ENCODE measurements around the gene ARRDC4.

Gene ARRDC4, protein sequence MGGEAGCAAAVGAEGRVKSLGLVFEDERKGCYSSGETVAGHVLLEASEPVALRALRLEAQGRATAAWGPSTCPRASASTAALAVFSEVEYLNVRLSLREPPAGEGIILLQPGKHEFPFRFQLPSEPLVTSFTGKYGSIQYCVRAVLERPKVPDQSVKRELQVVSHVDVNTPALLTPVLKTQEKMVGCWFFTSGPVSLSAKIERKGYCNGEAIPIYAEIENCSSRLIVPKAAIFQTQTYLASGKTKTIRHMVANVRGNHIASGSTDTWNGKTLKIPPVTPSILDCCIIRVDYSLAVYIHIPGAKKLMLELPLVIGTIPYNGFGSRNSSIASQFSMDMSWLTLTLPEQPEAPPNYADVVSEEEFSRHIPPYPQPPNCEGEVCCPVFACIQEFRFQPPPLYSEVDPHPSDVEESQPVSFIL

DNA sequence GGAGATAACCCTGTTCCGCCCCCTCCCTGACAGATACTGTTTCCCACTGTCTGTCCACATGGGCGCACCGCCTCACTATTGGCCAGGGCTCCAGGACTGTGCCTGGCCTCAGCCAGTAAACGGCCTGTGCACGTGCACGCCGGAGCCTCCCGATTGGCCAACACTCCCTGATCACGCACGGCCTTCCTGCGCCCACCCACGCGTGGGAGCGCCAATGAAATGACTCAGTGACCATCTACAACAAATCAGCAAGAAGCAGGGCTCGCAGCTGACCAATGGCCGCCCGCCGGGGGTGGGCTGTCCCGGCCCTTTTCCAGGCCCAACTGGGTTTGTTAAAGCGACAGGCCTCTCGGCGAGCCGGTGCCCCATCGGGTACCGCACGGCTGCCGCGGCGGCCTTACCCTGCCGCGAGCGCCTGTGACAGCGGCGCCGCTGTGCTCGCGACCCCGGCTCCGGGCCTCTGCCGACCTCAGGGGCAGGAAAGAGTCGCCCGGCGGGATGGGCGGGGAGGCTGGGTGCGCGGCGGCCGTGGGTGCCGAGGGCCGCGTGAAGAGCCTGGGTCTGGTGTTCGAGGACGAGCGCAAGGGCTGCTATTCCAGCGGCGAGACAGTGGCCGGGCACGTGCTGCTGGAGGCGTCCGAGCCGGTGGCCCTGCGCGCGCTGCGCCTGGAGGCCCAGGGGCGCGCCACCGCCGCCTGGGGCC lies at the start of gene ARRDC4:
TSS of gene ARRDC4 (plus strand) at position 340 of the 703 bp plus-strand sequence. CDS start at position 499, 159 bp downstream.
- peak within 1 kb of the TSS; percentile 84 for H3K4me3 ChIP-seq (ENCODE audit: low read length)

DNA sequence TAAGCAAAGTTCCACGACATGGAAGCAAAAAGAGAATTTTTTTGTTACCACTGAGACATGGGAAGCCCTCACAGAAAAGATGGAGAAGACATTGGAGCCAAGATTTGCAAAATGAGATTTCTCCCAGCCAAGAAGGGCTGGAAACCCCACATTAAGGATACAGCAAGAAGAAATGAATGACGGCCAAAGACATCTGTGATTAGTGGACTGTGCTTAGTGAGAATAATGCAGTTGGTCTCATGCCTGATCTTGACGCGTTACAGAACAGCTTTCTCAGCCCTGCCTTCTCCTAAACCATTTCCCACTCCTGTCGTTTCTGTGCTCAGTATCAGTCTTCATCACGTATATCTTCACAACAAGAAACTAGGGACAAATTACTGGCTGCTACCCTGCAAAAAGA lies 45.8 kb upstream of the ARRDC4 start:
- H3K4me3 ChIP-seq (ENCODE audit: low read length), result no peak overlapping the region
- TF ChIP-seq, protein P1, sequence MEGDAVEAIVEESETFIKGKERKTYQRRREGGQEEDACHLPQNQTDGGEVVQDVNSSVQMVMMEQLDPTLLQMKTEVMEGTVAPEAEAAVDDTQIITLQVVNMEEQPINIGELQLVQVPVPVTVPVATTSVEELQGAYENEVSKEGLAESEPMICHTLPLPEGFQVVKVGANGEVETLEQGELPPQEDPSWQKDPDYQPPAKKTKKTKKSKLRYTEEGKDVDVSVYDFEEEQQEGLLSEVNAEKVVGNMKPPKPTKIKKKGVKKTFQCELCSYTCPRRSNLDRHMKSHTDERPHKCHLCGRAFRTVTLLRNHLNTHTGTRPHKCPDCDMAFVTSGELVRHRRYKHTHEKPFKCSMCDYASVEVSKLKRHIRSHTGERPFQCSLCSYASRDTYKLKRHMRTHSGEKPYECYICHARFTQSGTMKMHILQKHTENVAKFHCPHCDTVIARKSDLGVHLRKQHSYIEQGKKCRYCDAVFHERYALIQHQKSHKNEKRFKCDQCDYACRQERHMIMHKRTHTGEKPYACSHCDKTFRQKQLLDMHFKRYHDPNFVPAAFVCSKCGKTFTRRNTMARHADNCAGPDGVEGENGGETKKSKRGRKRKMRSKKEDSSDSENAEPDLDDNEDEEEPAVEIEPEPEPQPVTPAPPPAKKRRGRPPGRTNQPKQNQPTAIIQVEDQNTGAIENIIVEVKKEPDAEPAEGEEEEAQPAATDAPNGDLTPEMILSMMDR (conservative IDR thresholded peaks at IDR 0.05; ENCODE audit: low read length), result no peak
- no peak for DNase-seq (ENCODE audit: low read depth)

More for the DNA sequence above, at the start of gene ARRDC4:
- DNase-seq (ENCODE audit: low read depth), result peak; percentile 100
- TF ChIP-seq, protein P1 (conservative IDR thresholded peaks at IDR 0.05; ENCODE audit: low read length), result no peak

DNA sequence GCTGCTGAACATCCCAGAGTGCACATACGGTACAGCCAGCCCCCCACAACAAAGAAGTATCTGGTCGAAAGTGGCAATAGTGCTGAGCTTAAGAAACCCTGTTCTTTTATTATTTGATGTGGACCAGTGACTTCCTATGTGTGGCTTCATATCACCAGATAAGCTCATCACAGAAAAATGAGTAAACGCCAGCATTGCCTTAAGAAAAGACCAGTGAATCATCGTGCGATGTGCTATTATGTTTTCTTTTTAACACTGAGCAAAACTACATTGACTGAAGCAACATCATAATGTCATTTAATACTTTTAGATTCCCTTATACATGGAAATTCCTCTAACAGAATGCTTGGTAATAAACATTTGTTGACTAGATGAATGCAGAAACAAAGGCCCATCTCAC lies 45.2 kb upstream of the ARRDC4 start:
- no peak for DNase-seq (ENCODE audit: low read depth)
- TF ChIP-seq, protein P1 (conservative IDR thresholded peaks at IDR 0.05; ENCODE audit: low read length), result no peak
- no peak overlapping the region for H3K4me3 ChIP-seq (ENCODE audit: low read length)

DNA sequence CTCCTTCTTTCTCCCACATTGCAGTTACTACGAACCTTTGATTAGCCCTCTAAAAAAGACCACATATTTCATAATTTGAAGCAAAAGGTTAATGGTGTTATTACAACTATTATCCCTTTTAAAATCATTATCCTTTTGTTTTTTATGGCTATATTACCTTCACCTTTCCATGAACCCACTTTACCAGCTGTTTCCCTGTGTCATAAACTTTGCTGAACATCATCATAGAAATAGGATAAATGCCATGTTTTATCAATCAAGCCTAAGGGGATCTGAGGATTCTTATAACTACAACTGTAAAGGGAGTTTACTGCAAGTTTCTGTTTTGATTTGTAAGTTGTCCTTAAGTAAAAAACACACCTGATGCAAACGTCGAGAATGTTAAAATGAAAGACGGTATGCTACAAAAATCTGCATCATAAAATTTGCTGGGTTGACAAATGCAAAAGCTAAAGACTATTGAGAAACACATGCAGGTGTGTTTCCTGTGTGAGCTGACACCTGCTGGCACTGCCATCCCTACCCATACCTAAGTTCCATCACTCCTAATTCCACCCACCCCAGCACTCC lies 39.1 kb upstream of the ARRDC4 start:
- no peak for DNase-seq (ENCODE audit: low read depth)
- no peak overlapping the region for H3K4me3 ChIP-seq (ENCODE audit: low read length)
- TF ChIP-seq, protein P1 (conservative IDR thresholded peaks at IDR 0.05; ENCODE audit: low read length), result no peak

DNA sequence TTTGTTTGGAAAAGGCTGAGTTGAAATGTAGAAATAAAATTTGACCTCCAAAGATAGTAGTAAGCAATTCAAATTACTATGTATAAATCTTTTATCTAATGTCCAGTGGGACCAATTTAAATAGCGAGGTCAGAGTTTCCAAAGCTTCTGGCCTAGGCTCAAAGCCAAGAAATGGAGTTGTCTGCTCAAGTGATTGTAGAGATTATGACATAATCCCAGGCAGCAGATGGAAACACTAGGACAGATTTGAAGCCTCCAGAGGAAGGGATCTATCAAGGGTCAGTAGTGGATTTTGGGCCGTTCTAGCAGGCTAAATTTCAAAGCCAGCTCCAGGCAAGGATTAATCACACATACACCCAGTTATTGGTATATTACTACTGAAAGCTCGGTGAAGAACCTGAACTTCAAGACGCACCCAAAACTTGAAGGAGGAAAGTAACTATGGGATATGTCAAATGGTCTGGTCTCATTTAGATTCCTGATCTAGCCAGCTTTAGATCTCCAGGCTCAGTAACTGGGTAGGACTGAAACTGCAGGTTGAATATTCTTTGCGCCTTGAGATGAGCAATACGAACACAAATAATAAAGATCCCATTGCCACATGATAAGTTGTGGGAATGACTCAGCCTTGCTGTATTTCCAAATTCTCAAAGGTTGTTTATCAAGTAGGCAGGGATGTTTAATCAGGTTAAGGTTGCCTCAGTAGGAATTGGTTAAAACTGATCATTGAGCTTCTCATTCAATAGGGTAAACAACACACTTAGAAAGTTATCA lies 30.9 kb upstream of the ARRDC4 start:
- TF ChIP-seq, protein P1 (conservative IDR thresholded peaks at IDR 0.05; ENCODE audit: low read length), result no peak
- no peak overlapping the region for H3K4me3 ChIP-seq (ENCODE audit: low read length)
- peak; percentile 5 for DNase-seq (ENCODE audit: low read depth)

DNA sequence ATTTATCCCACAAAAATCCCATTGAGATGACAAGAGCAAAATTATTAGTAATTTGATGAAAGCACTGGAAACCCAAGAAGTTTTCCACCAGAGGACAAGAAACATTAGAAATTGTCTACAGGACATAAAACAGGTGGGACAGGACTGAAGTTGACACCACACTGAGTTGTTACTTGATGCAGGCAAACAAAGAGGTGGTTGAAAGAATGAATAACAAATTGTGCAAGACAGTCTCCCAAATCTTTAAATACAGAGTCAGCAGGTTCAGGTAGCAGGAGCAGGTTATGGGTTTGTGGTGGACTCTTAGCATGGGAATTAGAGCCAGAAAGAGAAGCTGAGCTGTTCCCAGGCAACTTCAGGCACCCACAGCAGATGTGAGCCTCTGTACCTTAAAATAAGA lies 30.3 kb upstream of the ARRDC4 start:
- no peak overlapping the region for H3K4me3 ChIP-seq (ENCODE audit: low read length)
- no peak for DNase-seq (ENCODE audit: low read depth)

More for the DNA sequence above, 30.3 kb upstream of the ARRDC4 start:
- TF ChIP-seq, protein P1 (conservative IDR thresholded peaks at IDR 0.05; ENCODE audit: low read length), result no peak
